Measurements from ENCODE around the gene CTAGE9. TPM values are rescaled to one million over a fixed set of nuclear protein-coding genes. Genes with fewer than 3 reads are reported as not detected.
"Not testable (repeated sequence)": the region's sequence is repeated elsewhere in the genome, so short reads cannot be mapped to it uniquely, and the experiment has no call there.

The CTAGE9 gene
- total RNA-seq, 4 donors from 2014 or later = not detected

DNA sequence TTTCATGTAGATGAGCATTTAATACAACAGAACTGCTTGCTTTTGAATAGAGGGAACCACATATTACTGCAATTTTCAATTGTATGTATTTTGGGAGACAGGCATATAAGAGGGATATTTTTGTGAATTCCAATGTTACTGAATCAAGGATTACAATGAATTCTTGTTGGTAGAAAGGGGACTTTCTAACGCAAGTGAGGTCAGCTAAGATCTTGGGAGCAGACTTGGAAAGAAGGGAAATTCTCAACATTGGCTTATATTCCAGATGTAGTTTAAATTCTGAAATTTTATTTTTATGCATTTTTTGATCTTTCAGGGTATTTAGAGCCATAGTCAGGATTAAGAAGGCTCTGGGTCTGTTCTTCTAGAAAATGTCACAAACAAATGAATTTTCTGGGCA lies 43.3 kb upstream of the CTAGE9 start:
- H3K4me3 ChIP-seq = no peak overlapping the region
- H3K4me1 ChIP-seq = no peaks in the 10 kb centered on the region
- no peaks in the 10 kb centered on the region for H3K9me3 ChIP-seq
- H3K36me3 ChIP-seq = no peaks in the 10 kb centered on the region
- no peak overlapping the region for H3K27ac ChIP-seq
- intact Hi-C loops (cut with DNase I; ENCODE audit: low total_unique reads) = no loop called here
- no peaks in the 10 kb centered on the region for H3K27me3 ChIP-seq
- no peak for DNase-seq
- TF ChIP-seq, protein P1, sequence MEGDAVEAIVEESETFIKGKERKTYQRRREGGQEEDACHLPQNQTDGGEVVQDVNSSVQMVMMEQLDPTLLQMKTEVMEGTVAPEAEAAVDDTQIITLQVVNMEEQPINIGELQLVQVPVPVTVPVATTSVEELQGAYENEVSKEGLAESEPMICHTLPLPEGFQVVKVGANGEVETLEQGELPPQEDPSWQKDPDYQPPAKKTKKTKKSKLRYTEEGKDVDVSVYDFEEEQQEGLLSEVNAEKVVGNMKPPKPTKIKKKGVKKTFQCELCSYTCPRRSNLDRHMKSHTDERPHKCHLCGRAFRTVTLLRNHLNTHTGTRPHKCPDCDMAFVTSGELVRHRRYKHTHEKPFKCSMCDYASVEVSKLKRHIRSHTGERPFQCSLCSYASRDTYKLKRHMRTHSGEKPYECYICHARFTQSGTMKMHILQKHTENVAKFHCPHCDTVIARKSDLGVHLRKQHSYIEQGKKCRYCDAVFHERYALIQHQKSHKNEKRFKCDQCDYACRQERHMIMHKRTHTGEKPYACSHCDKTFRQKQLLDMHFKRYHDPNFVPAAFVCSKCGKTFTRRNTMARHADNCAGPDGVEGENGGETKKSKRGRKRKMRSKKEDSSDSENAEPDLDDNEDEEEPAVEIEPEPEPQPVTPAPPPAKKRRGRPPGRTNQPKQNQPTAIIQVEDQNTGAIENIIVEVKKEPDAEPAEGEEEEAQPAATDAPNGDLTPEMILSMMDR (IDR thresholded peaks at IDR 0.05) = no peak
- no peak for TF ChIP-seq POLR2A (IDR thresholded peaks at IDR 0.05)

DNA sequence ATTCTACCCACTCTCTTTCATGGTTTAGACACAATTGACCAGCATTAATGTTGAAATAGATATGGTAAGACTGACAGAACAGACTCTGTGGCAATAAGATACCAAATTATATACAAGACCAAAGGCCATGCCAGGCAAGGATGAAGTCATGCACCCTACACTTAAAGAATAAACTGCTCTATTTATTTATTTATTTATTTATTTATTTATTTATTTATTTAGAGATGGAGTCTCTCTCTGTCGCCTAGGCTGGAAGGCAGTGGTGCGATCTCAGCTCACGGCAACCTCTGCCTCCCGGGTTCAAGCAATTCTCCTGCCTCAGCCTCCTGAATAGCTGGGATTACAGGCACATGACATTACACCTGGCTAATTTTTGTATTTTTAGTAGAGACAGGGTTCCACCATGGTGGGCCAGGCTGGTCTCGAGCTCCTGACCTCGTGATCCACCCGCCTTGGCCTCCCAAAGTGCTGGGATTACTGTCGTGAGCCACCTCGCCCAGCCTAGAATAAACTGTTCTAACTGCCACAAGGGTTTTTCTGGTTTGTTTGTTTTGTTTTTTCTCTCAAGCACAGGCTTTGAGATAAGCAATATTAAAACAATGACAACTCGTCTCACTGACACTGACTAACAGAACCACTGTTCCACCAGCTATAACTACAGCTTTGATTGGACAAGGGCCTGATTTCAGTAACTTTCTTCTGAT lies 40.3 kb upstream of the CTAGE9 start:
- DNase-seq; H3K4me3 ChIP-seq; H3K36me3 ChIP-seq; H3K9me3 ChIP-seq; H3K27me3 ChIP-seq; intact Hi-C loops (cut with DNase I; ENCODE audit: low total_unique reads); H3K27ac ChIP-seq: not testable (repeated sequence)
- peaks cover 0 to 11% of the 10 kb centered on the region in 2 donors for H3K4me1 ChIP-seq

DNA sequence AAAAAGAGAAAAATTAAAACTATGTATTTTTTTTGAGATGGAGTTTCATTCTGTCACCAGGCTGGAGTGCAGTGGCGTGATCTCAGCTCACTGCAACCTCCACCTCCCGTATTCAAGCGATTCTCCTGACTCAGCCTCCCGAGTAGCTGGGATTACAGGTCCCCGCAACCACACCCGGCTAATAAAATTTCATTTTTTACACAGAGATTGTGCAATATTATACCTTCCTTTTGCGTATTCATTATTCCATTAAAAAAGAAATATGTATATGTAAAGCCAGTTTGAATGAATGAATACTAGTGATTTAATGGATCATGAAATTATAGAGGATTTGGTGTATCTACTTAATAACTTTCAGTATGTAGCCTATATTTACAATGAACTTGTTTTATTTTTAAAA lies 38.2 kb upstream of the CTAGE9 start:
- no peak for TF ChIP-seq POLR2A (IDR thresholded peaks at IDR 0.05)
- TF ChIP-seq, protein P1 (IDR thresholded peaks at IDR 0.05) = no peak
- H3K36me3 ChIP-seq = no peaks in the 10 kb centered on the region
- intact Hi-C loops (cut with DNase I; ENCODE audit: low total_unique reads) = no loop called here
- H3K27ac ChIP-seq = no peak overlapping the region
- H3K9me3 ChIP-seq = no peaks in the 10 kb centered on the region
- peaks cover 0 to 11% of the 10 kb centered on the region in 2 donors for H3K4me1 ChIP-seq
- no peaks in the 10 kb centered on the region for H3K27me3 ChIP-seq
- H3K4me3 ChIP-seq = no peak overlapping the region
- DNase-seq = no peak

DNA sequence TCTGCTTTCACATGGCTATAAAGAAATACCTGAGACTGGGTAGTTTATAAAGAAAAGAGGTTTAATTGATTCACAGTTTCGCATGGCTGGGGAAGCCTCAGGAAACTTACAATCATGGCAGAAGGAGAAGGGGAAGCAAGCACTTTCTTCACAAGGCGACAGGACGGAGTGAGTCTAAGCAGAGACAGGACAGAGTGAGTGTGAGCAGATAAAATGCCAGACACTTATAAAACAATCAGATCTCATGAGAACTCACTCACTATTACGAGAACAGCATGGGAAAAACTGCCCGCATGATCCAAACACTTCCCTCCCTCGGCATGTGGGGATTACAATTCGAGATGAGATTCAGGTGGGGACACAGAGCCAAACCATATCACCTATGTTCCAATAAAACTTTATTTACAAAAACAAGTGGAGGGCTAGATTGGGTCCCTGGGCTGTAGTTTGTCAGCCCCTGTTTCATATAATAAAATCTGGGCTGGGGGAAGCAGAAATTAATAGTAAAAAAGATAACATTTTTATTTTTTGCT lies 37.1 kb upstream of the CTAGE9 start:
- Histone ChIP-seq H3K9me3 (no peaks in the 10 kb centered on the region), H3K27me3 (no peaks in the 10 kb centered on the region), H3K27ac (peak overlapping the region in 1 of 2 donors; percentile 40), H3K36me3 (no peaks in the 10 kb centered on the region), H3K4me3 (no peak overlapping the region), H3K4me1 (peaks cover 0 to 11% of the 10 kb centered on the region in 2 donors)
- DNase-seq = peak in 1 of 2 donors; percentile 40
- TF ChIP-seq, protein P1 (IDR thresholded peaks at IDR 0.05) = no peak
- TF ChIP-seq POLR2A (IDR thresholded peaks at IDR 0.05) = no peak
- intact Hi-C loops (cut with DNase I; ENCODE audit: low total_unique reads) = no loop called here

DNA sequence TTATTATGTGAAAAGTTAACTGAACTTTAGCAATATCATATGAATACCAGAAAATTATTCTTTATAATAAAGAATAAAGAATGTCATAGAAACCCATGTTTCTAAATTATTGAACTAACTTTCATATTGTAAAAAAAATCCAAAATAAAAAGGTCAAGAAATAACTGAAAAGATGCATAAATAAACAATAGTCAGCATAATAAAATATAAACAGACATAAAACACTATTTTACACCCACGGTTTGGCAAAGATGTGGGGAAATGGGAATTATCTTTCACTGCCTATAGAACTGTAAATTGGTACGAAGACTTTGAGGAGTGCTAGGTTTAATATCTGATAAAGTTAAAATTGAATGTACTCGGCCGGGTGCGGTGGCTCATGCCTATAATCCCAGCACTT lies 34.7 kb upstream of the CTAGE9 start:
- Histone ChIP-seq H3K27ac (no peak overlapping the region), H3K27me3 (no peaks in the 10 kb centered on the region), H3K4me1 (peaks cover 0 to 11% of the 10 kb centered on the region in 2 donors), H3K36me3 (no peaks in the 10 kb centered on the region), H3K9me3 (no peaks in the 10 kb centered on the region), H3K4me3 (no peak overlapping the region)
- intact Hi-C loops (cut with DNase I; ENCODE audit: low total_unique reads) = no loop called here
- DNase-seq = no peak
- TF ChIP-seq, protein P1 (IDR thresholded peaks at IDR 0.05) = no peak
- TF ChIP-seq POLR2A (IDR thresholded peaks at IDR 0.05) = no peak
